GM18951 (cell line): ENCODE measurements around the gene EDNRB.
"Not testable (repeated sequence)": the region's sequence is repeated elsewhere in the genome, so short reads cannot be mapped to it uniquely, and the experiment has no call there.

Experiments
- POLR2A ChIP-seq: IDR thresholded peaks from 4 replicates; pipeline ENCODE4 v1.6.1; 2011; ENCODE audit warnings: mild to moderate bottlenecking; ENCODE audit not compliant: insufficient read length, insufficient read depth; ENCODE audit errors: extremely low read depth
- in situ Hi-C: fragments of 300-500 bp; cut with MboI; formaldehyde crosslinking; loops from one replicate; pipeline ENCODE4 v1.12.0; 2022; ENCODE audit warnings: low sequenced_read_pairs, mixed read lengths, inconsistent platforms; ENCODE audit not compliant: unreplicated experiment

The EDNRB gene

DNA sequence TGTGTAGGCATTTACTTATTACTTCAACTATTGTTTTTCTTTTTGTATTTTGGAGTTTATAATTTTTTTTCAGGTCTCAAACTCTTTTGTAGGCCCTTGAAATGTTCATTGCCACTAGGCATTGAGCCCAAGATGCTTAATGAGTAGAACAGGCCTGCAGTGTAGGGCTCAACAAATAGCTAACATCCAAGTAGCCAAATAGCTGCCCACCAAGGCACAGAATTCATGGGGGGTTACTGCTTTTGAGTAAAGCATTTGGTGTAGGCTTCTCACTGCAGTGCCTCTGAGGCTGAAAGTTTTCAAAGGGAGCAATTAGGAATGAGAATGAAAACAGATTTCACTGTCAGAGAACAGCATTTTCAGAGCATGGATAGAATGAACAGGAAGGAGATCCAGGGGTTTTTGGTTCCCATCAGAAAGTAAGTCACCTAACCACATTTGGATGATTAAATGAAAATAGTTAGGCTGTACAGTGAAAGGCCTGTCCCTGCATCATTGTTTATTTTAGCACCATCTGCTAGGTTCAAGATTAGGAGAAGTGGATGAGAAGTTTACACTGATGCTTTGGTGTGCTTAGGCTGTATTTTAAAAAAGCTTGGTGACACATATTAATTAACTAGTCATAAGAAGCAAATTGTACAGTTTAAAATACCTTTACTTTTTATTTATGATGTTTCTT lies 61.0 kb downstream of the EDNRB start:
- in situ Hi-C loops: no loop called here
- TF ChIP-seq POLR2A: no peak

DNA sequence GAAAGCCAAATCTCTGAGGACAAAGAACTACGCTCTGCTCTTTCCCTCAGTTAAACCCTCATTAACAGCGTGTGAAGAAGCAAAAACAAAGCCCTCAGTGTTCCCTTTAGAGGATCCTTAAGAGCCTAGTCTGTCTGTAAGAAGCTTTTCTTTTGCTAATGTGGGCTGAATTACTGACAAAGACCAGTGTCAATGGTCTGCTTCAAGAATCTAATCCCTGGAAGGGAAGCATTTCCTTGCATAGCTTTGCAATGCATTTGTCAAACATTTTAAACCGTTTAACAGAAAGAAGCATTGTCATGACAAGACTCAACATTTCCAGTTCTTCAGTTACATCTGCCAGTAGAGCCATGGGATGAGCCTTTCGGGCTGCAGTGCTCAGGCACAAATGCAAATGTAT lies 64.9 kb downstream of the EDNRB start:
- no peak for TF ChIP-seq POLR2A

DNA sequence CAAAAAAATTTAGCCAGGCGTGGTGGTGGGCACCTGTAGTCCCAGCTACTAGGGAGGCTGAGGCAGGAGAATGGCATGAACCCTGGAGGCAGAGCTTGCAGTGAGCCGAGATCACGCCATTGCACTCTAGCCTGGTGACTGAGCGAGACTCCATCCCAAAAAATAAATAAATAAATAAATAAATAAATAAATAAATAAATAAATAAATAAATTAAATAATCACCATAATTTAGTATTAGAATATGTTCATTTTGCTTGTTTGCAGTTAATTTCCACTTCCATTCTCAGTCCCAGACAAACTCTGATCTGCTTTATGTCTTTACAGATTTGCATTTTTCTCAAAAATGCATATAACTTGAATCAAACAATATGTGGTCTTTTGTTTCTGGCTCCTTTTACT lies 70.6 kb downstream of the EDNRB start:
- in situ Hi-C loops: not testable (repeated sequence)

More for the DNA sequence above, 64.9 kb downstream of the EDNRB start:
- in situ Hi-C loops: no loop called here

DNA sequence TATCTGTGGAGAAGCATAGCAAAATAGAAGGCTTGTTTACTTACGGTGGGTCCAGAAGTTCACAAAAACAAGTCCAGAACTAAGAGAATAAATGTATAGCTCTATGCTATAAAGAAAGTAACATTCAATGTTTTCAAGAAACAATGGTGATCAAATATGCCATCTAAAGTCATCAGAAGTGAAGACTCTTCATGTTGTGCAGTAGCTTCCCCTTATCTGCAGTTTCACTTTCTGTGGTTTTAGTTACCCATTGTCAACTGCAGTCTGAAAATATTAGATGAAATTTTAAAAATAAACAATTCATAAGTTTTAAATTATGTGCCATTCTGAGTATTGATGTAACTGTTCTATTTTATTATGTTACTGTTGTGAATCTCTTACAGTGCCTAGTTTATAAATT lies 72.5 kb downstream of the EDNRB start:
- TF ChIP-seq POLR2A: no peak
- in situ Hi-C loops: no loop called here
